Kidney epithelial cell (primary cell): ENCODE results near the gene ZSWIM6. TPM values are rescaled to one million over a fixed set of nuclear protein-coding genes. Genes with fewer than 3 reads are reported as not detected.

ENCODE experiments used
- DNase-seq: peaks from one replicate; pipeline ENCODE4 v3.0.0-alpha.2; 2010; ENCODE audit warnings: low read depth
- H3K27me3 ChIP-seq: 2 replicates; pipeline ENCODE4 v1.6.0; 2011; ENCODE audit warnings: low read length; ENCODE audit not compliant: control insufficient read depth, insufficient read depth
- H3K36me3 ChIP-seq: 2 replicates; pipeline ENCODE4 v1.5.1; 2011; ENCODE audit warnings: low read length; ENCODE audit not compliant: control insufficient read depth, insufficient read depth
- H3K4me3 ChIP-seq: 2 replicates; pipeline ENCODE4 v1.5.1; 2011; ENCODE audit warnings: low read depth, mild to moderate bottlenecking, control low read depth, low read length
- CTCF ChIP-seq: IDR thresholded peaks from 2 replicates; pipeline ENCODE4 v1.5.1; 2011; ENCODE audit warnings: mild to moderate bottlenecking, moderate library complexity, low read length, control low read depth, inconsistent platforms; ENCODE audit not compliant: insufficient read depth, poor library complexity, severe bottlenecking
- total RNA-seq: library from RNA; depleted of rRNA; stranded (reverse); fragments of >200 nt; gene quantifications from 2 replicates; pipeline ENCODE4 v1.2.3, GENCODE V29; 2015

Gene ZSWIM6
- total RNA-seq, 1 donor from 2014 or later: 18.5 TPM

- no peak overlapping the region for H3K4me3 ChIP-seq
- no peaks in the 10 kb centered on the region for H3K36me3 ChIP-seq
- H3K27me3 ChIP-seq: no peaks in the 10 kb centered on the region
- no peak for TF ChIP-seq CTCF
- DNase-seq: no peak
Observed at GRCh38 chr5:61589946-61590345, 257.9 kb downstream of the ZSWIM6 start.

- no peak overlapping the region for H3K4me3 ChIP-seq
- no peak for TF ChIP-seq CTCF
- no peak for DNase-seq
- no peaks in the 10 kb centered on the region for H3K36me3 ChIP-seq
- H3K27me3 ChIP-seq: no peaks in the 10 kb centered on the region
Observed at GRCh38 chr5:61590473-61590872, 258.4 kb downstream of the ZSWIM6 start.

GRCh38 chr5:61591859-61592258 lies 259.8 kb downstream of the ZSWIM6 start:
- Histone ChIP-seq H3K27me3 (no peaks in the 10 kb centered on the region), H3K36me3 (no peaks in the 10 kb centered on the region), H3K4me3 (no peak overlapping the region)
- TF ChIP-seq CTCF: no peak
- DNase-seq: no peak

- TF ChIP-seq CTCF: no peak
- no peak for DNase-seq
Observed at GRCh38 chr5:61595426-61595825, 263.4 kb downstream of the ZSWIM6 start.

More at GRCh38 chr5:61595426-61595825, 263.4 kb downstream of the ZSWIM6 start:
- H3K36me3 ChIP-seq: no peaks in the 10 kb centered on the region
- no peaks in the 10 kb centered on the region for H3K27me3 ChIP-seq
- H3K4me3 ChIP-seq: no peak overlapping the region

Other genes with a start within 250 kb of the ZSWIM6 start
- 69.9 and 76.9 TPM in 2 replicates for gene SMIM15, start 169.8 kb upstream of the ZSWIM6 start, total RNA-seq